Nephron progenitor cell (in vitro differentiated cells): ENCODE measurements around the gene DLG4.

Experiments
- DNase-seq: peaks from one replicate; pipeline ENCODE4 v3.0.0; 2021
- H3K27ac Mint-ChIP-seq: 2 replicates; pipeline ENCODE4 v1.8.0; 2021; ENCODE audit warnings: mild to moderate bottlenecking, moderate library complexity, mixed read lengths
- H3K27me3 Mint-ChIP-seq: 2 replicates; pipeline ENCODE4 v1.8.0; 2021; ENCODE audit warnings: mild to moderate bottlenecking, low read depth, mixed read lengths; ENCODE audit not compliant: poor library complexity
- H3K36me3 Mint-ChIP-seq: 2 replicates; pipeline ENCODE4 v1.8.0; 2021; ENCODE audit warnings: low read depth, mixed read lengths
- H3K4me1 Mint-ChIP-seq: 2 replicates; pipeline ENCODE4 v1.8.0; 2021; ENCODE audit warnings: mixed read lengths
- H3K4me3 Mint-ChIP-seq: 2 replicates; pipeline ENCODE4 v1.8.0; 2021; ENCODE audit warnings: mild to moderate bottlenecking, moderate library complexity, mixed read lengths
- H3K9me3 Mint-ChIP-seq: 2 replicates; pipeline ENCODE4 v1.8.0; 2021; ENCODE audit warnings: mild to moderate bottlenecking, moderate library complexity, mixed read lengths
- TF ChIP-seq, protein P1 (sequence below): fragments of 200-600 bp; sonication (generic); IDR thresholded peaks from 2 replicates; pipeline ENCODE4 v1.5.0; 2021; ENCODE audit warnings: antibody characterized with exemption

Gene DLG4

DNA sequence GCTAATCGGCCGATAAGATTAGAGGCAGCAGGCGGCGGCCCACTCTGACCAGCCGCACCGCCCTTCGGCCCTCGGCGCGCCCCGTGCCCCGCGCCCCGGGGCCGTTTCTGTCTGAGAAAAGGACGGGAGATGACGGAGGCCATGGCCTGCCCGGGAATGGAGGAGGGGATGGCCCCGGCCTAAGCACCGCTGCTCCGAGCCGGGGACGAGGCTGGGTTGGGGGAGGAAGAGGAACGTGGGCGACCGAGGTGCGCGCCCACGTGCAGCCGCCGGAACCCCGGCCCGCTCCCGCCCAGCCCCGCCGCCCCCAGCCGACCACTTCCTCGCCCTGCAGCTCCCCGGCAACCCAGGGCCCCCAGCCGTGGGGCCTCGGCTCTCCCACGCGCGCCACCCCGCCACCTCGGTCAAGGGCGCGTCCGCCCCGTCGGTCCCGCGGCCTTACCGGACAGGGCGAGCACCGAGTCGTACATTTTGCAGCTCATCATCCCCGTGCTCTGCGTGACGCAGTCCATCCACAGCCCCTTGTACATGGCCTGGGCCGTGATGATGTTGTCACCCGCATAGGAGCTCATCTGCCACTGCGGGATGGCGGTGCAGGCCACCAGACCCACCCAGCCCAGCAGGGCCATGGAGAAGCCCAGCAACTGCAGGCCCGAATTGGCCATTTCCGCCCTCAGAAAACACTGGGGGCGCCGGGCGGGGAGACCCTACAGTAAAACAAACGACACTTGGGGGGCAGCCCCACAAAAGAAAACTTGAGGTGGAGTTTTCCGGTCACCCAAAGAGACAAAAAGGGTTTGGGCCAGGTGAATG lies 41.9 kb upstream of the DLG4 start:
- Mint-ChIP-seq H3K4me1 (peaks cover 22% of the 10 kb centered on the region), H3K4me3 (peak overlapping the region; percentile 70), H3K36me3 (peaks cover 30% of the 10 kb centered on the region), H3K27me3 (peaks cover 74% of the 10 kb centered on the region), H3K27ac (no peak overlapping the region), H3K9me3 (no peaks in the 10 kb centered on the region)
- TF ChIP-seq, protein P1, sequence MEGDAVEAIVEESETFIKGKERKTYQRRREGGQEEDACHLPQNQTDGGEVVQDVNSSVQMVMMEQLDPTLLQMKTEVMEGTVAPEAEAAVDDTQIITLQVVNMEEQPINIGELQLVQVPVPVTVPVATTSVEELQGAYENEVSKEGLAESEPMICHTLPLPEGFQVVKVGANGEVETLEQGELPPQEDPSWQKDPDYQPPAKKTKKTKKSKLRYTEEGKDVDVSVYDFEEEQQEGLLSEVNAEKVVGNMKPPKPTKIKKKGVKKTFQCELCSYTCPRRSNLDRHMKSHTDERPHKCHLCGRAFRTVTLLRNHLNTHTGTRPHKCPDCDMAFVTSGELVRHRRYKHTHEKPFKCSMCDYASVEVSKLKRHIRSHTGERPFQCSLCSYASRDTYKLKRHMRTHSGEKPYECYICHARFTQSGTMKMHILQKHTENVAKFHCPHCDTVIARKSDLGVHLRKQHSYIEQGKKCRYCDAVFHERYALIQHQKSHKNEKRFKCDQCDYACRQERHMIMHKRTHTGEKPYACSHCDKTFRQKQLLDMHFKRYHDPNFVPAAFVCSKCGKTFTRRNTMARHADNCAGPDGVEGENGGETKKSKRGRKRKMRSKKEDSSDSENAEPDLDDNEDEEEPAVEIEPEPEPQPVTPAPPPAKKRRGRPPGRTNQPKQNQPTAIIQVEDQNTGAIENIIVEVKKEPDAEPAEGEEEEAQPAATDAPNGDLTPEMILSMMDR: no peak
- DNase-seq: peak; percentile 25

DNA sequence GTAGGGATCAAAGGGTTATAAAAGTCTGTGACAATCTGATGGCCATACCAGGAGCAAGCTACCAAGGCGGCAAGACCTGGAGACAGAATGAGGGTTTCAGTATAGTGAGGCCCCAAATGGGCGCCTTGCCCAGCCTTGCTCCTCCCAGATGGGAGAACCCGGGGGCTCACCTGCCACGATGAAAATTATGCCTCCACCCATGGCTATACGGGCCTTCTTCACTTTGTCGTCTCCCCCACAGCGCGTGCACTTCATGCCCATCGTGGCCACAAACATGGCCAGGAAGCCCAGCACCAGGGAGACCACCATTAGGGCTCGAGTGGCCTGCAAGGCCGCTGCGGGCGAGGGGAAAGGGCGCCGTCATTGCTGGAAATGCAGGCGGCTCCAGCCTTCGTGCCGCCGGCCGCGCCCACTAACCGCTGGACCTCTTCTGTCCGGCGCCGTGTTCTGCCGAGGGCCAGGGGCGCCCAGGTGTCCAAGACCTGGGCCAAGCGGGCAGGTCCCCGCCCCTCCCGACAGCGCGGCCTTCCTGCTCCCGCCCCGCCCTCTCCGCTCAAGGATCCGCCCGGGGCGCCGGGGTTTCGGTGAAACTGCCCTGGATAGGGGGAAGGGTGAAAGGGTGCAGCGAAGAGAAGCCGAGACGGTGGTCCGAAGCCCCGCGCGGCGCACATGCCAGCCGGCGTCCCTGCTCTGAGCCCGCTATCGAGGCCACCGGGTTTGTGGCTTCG lies 41.2 kb upstream of the DLG4 start:
- no peaks in the 10 kb centered on the region for H3K9me3 Mint-ChIP-seq
- H3K4me3 Mint-ChIP-seq: peak overlapping the region; percentile 70
- H3K4me1 Mint-ChIP-seq: peaks cover 22% of the 10 kb centered on the region
- peaks cover 66% of the 10 kb centered on the region for H3K27me3 Mint-ChIP-seq
- H3K27ac Mint-ChIP-seq: no peak overlapping the region
- peak; percentile 56 for DNase-seq
- H3K36me3 Mint-ChIP-seq: peaks cover 35% of the 10 kb centered on the region
- TF ChIP-seq, protein P1: no peak

GRCh38 chr17:7260151-7260550 lies 40.5 kb upstream of the DLG4 start:
- H3K4me1 Mint-ChIP-seq: peaks cover 22% of the 10 kb centered on the region
- no peak overlapping the region for H3K27ac Mint-ChIP-seq
- peak overlapping the region; percentile 52 for H3K4me3 Mint-ChIP-seq
- peaks cover 35% of the 10 kb centered on the region for H3K36me3 Mint-ChIP-seq
- no peak for DNase-seq
- H3K9me3 Mint-ChIP-seq: no peaks in the 10 kb centered on the region
- H3K27me3 Mint-ChIP-seq: peaks cover 61% of the 10 kb centered on the region
- TF ChIP-seq, protein P1: no peak

GRCh38 chr17:7259555-7259889 lies 39.9 kb upstream of the DLG4 start:
- Mint-ChIP-seq H3K9me3 (no peaks in the 10 kb centered on the region), H3K36me3 (peaks cover 41% of the 10 kb centered on the region), H3K27ac (no peak overlapping the region), H3K4me1 (peaks cover 26% of the 10 kb centered on the region), H3K4me3 (no peak overlapping the region), H3K27me3 (peaks cover 58% of the 10 kb centered on the region)
- DNase-seq: no peak
- TF ChIP-seq, protein P1: no peak

GRCh38 chr17:7258731-7259554 lies 39.3 kb upstream of the DLG4 start:
- Mint-ChIP-seq H3K27me3 (peaks cover 53% of the 10 kb centered on the region), H3K36me3 (peaks cover 42% of the 10 kb centered on the region), H3K4me1 (peaks cover 26% of the 10 kb centered on the region), H3K27ac (no peak overlapping the region), H3K9me3 (no peaks in the 10 kb centered on the region), H3K4me3 (no peak overlapping the region)
- no peak for DNase-seq
- TF ChIP-seq, protein P1: no peak
